ENCODE measurements around the gene CRACR2A.

The CRACR2A gene

GRCh38 chr12:3700861-3701260 lies 52.0 kb downstream of the CRACR2A start:
- Histone ChIP-seq H3K4me3 (replicated peaks; ENCODE audit: insufficient read depth, low read length) (no peak overlapping the region), H3K27me3 (ENCODE audit: insufficient read depth, poor library complexity, severe bottlenecking) (no peaks in the 10 kb centered on the region), H3K27ac (replicated peaks) (no peak overlapping the region)
- no peak for TF ChIP-seq REST (IDR thresholded peaks at IDR 0.05; ENCODE audit: insufficient replicate concordance, low read depth)
- no peak for DNase-seq (ENCODE audit: low read depth in 1 of 2, low spot score in 1 of 2)

- DNase-seq (ENCODE audit: low read depth in 1 of 2, low spot score in 1 of 2), result no peak
- no peak overlapping the region for H3K27ac ChIP-seq (replicated peaks)
- TF ChIP-seq GABPA (IDR thresholded peaks at IDR 0.05; ENCODE audit: low read depth), result no peak
- no peak for TF ChIP-seq CTCF (IDR thresholded peaks at IDR 0.05; ENCODE audit: insufficient read depth, low read length)
- no peak for TF ChIP-seq REST (IDR thresholded peaks at IDR 0.05; ENCODE audit: insufficient replicate concordance, low read depth)
- TF ChIP-seq SPI1 (IDR thresholded peaks at IDR 0.05; ENCODE audit: borderline replicate concordance, low read depth), result no peak
- no peak for TF ChIP-seq POLR2AphosphoS5 (IDR thresholded peaks at IDR 0.05; ENCODE audit: low read depth)
- no peaks in the 10 kb centered on the region for H3K27me3 ChIP-seq (ENCODE audit: insufficient read depth, poor library complexity, severe bottlenecking)
- no peak overlapping the region for H3K4me3 ChIP-seq (replicated peaks; ENCODE audit: insufficient read depth, low read length)
These were observed 54.5 kb downstream of the CRACR2A start for GRCh38 chr12:3698218-3698974.

GRCh38 chr12:3697311-3697870 lies 55.5 kb downstream of the CRACR2A start:
- Histone ChIP-seq H3K4me3 (replicated peaks; ENCODE audit: insufficient read depth, low read length) (no peak overlapping the region), H3K27me3 (ENCODE audit: insufficient read depth, poor library complexity, severe bottlenecking) (no peaks in the 10 kb centered on the region), H3K27ac (replicated peaks) (no peak overlapping the region)
- no peak for DNase-seq (ENCODE audit: low read depth in 1 of 2, low spot score in 1 of 2)
- TF ChIP-seq POLR2AphosphoS5 (IDR thresholded peaks at IDR 0.05; ENCODE audit: low read depth) (no peak), REST (IDR thresholded peaks at IDR 0.05; ENCODE audit: insufficient replicate concordance, low read depth) (no peak), GABPA (IDR thresholded peaks at IDR 0.05; ENCODE audit: low read depth) (no peak), SPI1 (IDR thresholded peaks at IDR 0.05; ENCODE audit: borderline replicate concordance, low read depth) (no peak)

- H3K27ac ChIP-seq (replicated peaks), result no peak overlapping the region
- no peak for DNase-seq (ENCODE audit: low read depth in 1 of 2, low spot score in 1 of 2)
- H3K27me3 ChIP-seq (ENCODE audit: insufficient read depth, poor library complexity, severe bottlenecking), result no peaks in the 10 kb centered on the region
- TF ChIP-seq SPI1 (IDR thresholded peaks at IDR 0.05; ENCODE audit: borderline replicate concordance, low read depth), result no peak
- TF ChIP-seq GABPA (IDR thresholded peaks at IDR 0.05; ENCODE audit: low read depth), result no peak
- TF ChIP-seq POLR2AphosphoS5 (IDR thresholded peaks at IDR 0.05; ENCODE audit: low read depth), result no peak
- no peak for TF ChIP-seq CTCF (IDR thresholded peaks at IDR 0.05; ENCODE audit: insufficient read depth, low read length)
- TF ChIP-seq REST (IDR thresholded peaks at IDR 0.05; ENCODE audit: insufficient replicate concordance, low read depth), result no peak
- no peak overlapping the region for H3K4me3 ChIP-seq (replicated peaks; ENCODE audit: insufficient read depth, low read length)
These were observed 58.2 kb downstream of the CRACR2A start for GRCh38 chr12:3694673-3695072.
